BE2C (cell line): ENCODE measurements around the gene GTF2H4.

ENCODE experiments used
- DNase-seq: peaks from one replicate; pipeline ENCODE4 v3.0.0-alpha.2; 2020
- H3K27me3 ChIP-seq: fragments of 250-450 bp; sonication (Bioruptor Pico); 2 replicates; pipeline ENCODE4 v1.5.1; 2020; ENCODE audit warnings: mild to moderate bottlenecking
- H3K36me3 ChIP-seq: fragments of 250-450 bp; sonication (Bioruptor Pico); 2 replicates; pipeline ENCODE4 v1.5.1; 2020; ENCODE audit warnings: mild to moderate bottlenecking
- H3K4me1 ChIP-seq: fragments of 250-450 bp; sonication (Bioruptor Pico); 2 replicates; pipeline ENCODE4 v1.5.1; 2020
- H3K4me3 ChIP-seq: 2 replicates; pipeline ENCODE4 v1.5.1; 2011; ENCODE audit warnings: low read depth, low read length
- H3K9me3 ChIP-seq: fragments of 250-450 bp; sonication (Bioruptor Pico); 2 replicates; pipeline ENCODE4 v1.5.1; 2020
- TF ChIP-seq, protein P1 (sequence below): IDR thresholded peaks from 2 replicates; pipeline ENCODE4 v1.5.1; 2012; ENCODE audit warnings: mild to moderate bottlenecking, low read depth, low read length

Gene GTF2H4

GRCh38 chr6:30894935-30895334, 13.1 kb upstream of the GTF2H4 start:
- TF ChIP-seq, protein P1, sequence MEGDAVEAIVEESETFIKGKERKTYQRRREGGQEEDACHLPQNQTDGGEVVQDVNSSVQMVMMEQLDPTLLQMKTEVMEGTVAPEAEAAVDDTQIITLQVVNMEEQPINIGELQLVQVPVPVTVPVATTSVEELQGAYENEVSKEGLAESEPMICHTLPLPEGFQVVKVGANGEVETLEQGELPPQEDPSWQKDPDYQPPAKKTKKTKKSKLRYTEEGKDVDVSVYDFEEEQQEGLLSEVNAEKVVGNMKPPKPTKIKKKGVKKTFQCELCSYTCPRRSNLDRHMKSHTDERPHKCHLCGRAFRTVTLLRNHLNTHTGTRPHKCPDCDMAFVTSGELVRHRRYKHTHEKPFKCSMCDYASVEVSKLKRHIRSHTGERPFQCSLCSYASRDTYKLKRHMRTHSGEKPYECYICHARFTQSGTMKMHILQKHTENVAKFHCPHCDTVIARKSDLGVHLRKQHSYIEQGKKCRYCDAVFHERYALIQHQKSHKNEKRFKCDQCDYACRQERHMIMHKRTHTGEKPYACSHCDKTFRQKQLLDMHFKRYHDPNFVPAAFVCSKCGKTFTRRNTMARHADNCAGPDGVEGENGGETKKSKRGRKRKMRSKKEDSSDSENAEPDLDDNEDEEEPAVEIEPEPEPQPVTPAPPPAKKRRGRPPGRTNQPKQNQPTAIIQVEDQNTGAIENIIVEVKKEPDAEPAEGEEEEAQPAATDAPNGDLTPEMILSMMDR: no peak
- DNase-seq: no peak
- Histone ChIP-seq H3K27me3 (no peaks in the 10 kb centered on the region), H3K36me3 (no peaks in the 10 kb centered on the region), H3K9me3 (no peaks in the 10 kb centered on the region), H3K4me3 (no peak overlapping the region), H3K4me1 (no peaks in the 10 kb centered on the region)

DNA sequence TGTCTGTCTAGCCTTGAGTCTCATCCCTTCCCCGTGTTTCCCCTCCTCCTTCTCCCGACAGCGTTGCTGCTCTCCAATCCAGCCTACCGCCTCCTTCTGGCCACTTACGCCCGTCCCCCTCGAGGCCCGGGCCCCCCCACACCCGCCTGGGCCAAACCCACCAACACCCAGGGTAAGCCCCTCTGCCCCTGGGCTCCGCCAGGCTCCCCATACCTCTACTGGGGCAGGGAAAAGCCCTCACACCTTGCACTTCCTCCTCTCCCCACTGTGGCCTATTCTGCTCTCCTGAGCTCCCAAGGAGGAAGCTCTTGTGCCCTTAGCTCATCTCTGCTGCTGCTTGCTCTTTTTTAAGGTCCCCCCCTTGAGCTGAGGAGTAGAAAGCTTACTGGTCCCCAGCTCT, 12.7 kb upstream of the GTF2H4 start:
- no peaks in the 10 kb centered on the region for H3K36me3 ChIP-seq
- no peaks in the 10 kb centered on the region for H3K4me1 ChIP-seq
- no peak for DNase-seq
- no peaks in the 10 kb centered on the region for H3K27me3 ChIP-seq
- no peak overlapping the region for H3K4me3 ChIP-seq
- TF ChIP-seq, protein P1: no peak
- no peaks in the 10 kb centered on the region for H3K9me3 ChIP-seq

- Histone ChIP-seq H3K36me3 (no peaks in the 10 kb centered on the region), H3K27me3 (no peaks in the 10 kb centered on the region), H3K9me3 (no peaks in the 10 kb centered on the region), H3K4me3 (no peak overlapping the region), H3K4me1 (no peaks in the 10 kb centered on the region)
- TF ChIP-seq, protein P1: no peak
- DNase-seq: no peak
Measured at GRCh38 chr6:30896541-30896940, 11.5 kb upstream of the GTF2H4 start.

DNA sequence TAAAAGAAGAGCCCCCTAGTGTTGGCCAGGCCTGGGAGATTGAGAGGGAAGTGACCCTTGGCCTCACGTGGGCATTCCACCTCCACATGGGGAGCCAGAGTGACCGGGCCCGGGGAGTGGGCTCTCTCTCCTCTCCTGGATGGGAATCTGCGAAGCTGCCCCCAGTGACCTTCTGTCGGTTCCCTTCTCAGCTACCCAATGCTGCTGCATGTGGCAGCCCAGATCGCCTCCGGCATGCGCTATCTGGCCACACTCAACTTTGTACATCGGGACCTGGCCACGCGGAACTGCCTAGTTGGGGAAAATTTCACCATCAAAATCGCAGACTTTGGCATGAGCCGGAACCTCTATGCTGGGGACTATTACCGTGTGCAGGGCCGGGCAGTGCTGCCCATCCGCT, 10.1 kb upstream of the GTF2H4 start:
- TF ChIP-seq, protein P1: no peak
- Histone ChIP-seq H3K9me3 (no peaks in the 10 kb centered on the region), H3K4me1 (no peaks in the 10 kb centered on the region), H3K4me3 (no peak overlapping the region), H3K27me3 (no peaks in the 10 kb centered on the region), H3K36me3 (no peaks in the 10 kb centered on the region)
- no peak for DNase-seq

DNA sequence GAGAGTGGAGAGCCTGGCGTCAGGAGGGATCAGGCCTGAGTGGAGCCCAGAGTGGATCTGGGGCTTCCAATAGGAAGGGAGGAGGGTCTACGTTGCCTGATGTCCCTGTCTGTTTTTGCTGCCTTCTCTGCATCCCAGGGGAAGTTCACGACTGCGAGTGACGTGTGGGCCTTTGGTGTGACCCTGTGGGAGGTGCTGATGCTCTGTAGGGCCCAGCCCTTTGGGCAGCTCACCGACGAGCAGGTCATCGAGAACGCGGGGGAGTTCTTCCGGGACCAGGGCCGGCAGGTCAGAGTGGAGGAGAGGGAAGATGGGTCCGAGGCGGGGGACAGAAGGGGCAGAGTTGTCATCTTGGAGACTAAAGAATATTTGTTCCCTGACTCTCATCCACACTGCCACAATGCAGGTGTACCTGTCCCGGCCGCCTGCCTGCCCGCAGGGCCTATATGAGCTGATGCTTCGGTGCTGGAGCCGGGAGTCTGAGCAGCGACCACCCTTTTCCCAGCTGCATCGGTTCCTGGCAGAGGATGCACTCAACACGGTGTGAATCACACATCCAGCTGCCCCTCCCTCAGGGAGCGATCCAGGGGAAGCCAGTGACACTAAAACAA, 9.2 kb upstream of the GTF2H4 start:
- Histone ChIP-seq H3K9me3 (no peaks in the 10 kb centered on the region), H3K27me3 (no peaks in the 10 kb centered on the region), H3K4me1 (no peaks in the 10 kb centered on the region), H3K36me3 (no peaks in the 10 kb centered on the region), H3K4me3 (no peak overlapping the region)
- TF ChIP-seq, protein P1: no peak
- no peak for DNase-seq

DNA sequence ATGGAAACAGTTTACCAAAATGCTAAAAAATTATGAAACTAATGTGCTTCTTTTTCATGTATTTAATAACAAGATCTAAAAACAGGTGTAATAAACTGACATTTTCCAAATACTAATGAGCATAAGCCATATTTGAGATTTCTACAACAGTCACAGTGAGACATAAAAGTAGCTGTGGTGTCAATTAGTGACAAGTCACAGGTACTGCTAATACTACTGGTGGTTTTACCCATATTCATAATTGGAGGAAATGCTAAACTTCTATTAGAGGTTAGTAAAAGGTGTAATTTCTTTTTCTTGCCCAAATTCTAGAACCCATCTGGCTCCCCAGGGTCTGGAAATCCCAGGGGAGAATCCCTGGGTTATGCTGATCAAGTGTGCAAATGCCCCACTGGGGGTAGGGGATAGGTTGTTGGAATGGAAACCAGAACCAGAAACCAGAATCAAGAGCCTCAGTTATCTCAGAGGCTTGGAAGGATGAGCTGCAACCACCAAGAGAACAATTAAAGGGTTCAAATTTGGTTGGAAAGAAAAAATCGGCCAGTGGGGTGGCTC, 7.1 kb upstream of the GTF2H4 start:
- Histone ChIP-seq H3K36me3 (no peaks in the 10 kb centered on the region), H3K4me1 (no peaks in the 10 kb centered on the region), H3K27me3 (no peaks in the 10 kb centered on the region), H3K9me3 (no peaks in the 10 kb centered on the region), H3K4me3 (no peak overlapping the region)
- DNase-seq: no peak
- TF ChIP-seq, protein P1: no peak
